IPS-NIHi11 (cell line): ENCODE measurements around the gene SAFB.

Source experiments
- DNase-seq: peaks from one replicate; pipeline ENCODE4 v3.0.0; 2012; ENCODE audit warnings: mixed read lengths, low spot score

Gene SAFB

DNA sequence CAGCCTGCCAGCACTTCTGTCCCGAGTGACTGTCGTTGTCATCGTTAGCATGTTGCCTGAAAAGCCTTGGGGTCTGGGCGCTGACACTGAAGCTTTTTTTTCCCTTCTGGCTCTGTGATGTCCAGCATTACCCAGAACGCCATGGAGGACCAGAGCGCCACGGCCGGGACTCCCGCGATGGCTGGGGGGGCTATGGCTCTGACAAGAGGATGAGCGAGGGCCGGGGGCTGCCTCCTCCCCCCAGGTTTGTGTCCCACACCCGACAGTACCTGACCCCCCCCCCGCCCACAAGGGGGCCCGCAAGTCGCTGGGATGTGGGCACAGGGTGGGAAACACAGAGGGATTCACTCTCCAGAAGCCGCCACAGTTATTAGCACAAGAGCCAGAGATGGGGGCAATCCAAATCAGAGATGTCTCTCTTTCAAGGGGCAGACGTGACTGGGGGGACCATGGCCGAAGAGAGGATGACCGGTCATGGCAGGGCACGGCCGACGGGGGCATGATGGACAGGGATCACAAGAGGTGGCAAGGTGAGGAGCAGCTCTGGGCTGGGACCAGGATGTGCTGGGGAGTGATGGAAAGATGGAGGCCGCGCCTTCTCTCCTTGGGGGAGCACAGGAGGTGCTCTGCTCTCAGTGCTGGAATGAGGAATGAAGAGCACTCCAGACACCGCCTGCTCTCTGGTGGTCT is 44.2 kb downstream of the SAFB start:
- DNase-seq = no peak

DNA sequence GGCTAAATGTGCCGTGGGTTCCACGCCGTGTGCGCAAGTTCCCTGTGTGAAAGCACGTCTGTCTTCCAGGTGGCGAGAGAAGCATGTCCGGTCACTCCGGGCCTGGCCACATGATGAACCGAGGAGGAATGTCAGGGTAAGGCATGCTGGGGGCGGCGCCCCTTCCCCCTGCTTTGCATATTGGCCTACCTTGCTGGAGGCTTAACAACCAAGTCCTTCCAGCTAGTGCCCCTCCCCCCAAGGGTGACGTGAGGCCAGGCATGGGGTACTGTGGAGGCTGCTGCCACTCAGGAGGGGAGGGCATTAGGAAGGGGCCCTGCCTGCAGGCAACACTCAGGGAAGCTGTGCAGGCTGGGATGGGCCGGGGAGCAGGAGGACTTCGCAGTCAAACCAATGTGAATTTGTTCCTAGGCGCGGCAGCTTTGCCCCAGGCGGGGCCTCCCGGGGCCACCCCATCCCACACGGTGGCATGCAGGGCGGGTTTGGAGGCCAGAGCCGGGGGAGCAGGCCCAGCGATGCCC is 44.9 kb downstream of the SAFB start:
- DNase-seq = peak; percentile 77

DNA sequence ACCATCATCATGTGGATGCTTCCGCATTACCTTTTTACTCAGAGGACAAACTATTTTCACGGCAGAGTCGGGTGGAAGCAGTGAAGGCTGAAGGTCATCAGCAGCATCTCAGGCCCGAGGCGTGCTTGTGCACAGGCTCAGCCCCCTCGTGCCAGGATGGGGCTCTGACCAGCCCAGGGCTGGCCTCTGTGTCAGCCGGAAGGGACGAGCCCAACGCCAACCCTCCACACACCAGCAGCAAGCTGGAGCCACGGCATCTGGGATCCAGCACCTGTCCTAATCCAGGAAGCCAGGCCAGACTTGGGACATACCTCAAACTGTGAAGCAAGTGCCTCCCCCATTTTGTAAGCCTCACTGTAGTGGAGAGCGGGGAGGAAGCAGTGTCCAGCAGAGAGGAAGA is 46.3 kb downstream of the SAFB start:
- no peak for DNase-seq

DNA sequence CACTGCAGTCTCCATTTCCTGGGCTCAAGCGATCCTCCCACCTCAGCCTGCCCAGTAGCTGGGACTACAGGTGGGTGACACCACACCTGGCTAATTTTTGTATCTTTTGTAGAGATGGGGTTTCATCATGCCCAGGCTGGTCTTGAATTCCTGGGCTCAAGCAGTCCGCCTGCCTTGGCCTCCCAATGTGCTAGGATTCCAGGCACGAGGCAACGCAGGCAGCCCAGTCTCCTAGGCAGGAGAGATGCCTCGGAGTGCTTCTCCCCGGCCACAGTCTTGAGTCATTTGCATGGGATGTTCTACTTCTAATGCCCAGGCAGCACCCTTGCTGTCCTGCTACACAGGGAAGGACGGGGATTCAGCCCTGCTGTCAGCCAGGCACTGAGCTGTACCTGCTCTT is 48.7 kb downstream of the SAFB start:
- DNase-seq = peak; percentile 4

DNA sequence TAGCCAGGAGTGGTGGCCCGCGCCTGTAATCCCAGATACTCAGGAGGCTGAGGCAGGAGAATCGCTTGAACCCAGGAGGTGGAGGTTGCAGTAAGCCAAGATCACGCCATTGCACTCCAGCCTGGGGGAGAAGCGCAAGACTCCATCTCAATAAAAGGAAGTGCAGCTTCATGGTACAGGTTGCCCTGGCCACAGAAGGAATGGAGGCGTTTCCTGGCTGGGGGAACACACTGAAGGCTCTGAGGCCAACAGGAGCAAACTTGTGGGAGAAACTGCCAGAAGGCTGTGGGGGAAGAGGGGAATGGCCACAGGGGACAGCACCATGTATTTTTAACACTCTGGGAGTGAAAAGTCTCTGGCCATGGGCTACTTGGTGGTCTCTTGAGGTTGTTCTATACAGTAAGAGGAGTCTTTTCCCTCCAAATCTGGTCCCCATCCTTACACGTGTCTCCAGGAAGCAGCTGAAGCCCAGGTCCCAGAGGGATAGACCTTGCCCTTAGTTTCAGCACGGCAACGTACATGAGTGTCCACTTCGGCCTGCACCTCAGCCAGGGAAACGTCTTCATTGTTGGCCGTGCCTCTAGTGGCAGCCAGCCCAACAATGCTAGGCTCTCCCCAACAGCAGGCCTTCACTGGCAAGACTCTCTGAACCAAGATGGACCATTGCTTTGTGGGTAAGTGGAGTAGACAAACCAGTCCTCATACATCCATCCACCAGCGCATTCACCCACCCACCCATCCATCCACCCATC is 50.0 kb downstream of the SAFB start:
- DNase-seq = peak; percentile 5

DNA sequence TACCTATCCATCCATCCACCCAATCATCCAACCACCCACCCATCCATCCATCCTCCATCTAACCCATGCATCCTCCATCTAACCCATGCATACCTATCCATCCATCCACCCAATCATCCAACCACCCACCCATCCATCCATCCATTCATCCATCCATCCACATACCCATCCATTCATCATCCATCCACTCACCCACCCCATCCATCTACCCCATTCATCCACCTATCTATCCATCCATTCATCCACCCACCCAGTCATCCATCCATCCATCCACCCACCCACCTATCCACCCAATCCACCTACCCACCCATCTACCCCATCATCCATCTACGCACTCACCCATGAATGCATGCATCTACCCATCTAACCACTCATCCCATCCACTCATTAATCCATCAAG is 50.9 kb downstream of the SAFB start:
- DNase-seq = no peak

DNA sequence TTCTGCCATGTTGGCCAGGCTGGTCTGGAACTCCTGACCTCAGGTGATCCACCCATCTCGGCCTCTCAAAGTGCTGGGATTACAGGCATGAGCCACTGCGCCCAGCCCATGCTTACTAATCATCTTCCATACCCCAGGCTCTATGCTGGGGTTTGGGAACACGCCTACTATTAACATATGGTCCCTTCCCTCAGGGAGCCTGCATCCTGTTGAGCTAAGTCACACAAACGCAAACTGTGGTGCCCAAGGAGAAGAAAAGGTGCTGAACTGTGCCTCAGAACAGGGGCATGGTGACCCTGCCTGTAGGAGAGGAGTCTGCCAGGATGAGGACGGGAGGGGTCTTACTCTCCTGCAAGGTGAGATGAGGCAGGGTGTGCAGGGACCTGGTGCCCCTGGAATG is 51.8 kb downstream of the SAFB start:
- peak; percentile 2 for DNase-seq

DNA sequence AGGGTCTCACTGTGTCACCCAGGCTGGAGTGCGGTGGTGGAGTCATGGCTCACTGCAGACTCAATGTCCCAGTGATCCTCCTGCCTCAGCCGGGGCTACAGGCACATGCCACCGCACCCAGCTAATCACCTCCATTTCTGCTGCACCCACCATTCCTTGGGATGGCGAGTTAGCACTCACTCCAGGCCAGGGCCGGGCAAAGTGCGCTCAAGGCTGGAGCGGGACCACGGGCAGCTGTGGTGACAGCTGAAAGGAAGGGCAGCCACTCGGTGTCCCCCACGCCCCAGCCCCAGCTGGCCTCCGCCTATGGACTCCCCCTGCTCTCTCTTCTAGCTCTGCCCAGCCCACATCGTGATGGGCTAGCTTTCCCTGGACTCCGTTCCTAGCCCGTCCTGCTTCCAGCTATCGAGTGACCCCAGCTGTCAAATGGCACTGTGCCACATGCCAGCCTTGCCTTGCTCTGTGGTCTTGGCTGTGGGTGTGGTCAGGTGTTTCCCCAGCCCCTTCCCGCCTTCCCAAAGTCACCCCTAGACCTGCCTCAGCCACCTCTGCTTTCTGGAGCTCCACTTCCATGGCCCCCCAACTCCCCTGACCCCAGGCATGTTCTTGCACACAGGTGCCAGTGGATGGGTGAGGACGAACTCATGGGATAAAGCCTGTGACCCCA is 53.4 kb downstream of the SAFB start:
- no peak for DNase-seq

DNA sequence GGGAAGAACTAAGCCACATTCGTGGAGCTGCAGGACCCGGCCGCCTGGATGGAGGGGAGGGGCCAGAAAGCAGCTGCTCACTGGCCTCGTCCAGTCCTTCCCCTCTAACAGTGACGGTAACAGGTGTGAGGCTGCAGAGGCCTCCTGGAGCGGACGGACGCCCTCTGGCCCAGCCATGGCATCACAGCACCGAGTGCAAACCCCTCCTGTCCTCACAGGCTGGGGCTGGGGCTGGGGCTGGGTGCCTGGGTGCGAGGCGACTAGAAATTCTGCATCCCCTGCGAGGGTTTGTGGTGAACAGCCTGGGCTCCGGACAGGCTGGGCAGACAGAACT is 53.9 kb downstream of the SAFB start:
- DNase-seq = no peak

DNA sequence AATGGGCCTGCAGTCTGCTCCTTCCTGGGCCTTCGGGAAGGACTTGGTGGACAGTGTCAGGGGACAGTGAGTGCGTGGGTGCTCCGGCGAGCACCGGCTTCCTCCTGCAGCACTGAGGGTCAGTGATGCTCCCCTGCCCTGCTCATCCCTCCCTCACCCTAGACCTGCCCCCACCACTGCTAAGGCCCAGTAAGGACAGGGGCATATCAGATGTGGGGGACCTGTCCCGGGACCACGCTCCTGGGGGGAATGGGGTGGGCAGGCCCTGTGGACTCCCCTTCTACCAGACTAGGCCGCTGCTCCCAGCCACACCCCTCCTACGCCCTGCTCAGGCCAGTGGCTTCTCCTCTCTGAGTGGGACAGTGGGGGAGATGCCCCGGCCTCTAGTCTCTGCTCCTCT is 54.3 kb downstream of the SAFB start:
- DNase-seq = no peak

DNA sequence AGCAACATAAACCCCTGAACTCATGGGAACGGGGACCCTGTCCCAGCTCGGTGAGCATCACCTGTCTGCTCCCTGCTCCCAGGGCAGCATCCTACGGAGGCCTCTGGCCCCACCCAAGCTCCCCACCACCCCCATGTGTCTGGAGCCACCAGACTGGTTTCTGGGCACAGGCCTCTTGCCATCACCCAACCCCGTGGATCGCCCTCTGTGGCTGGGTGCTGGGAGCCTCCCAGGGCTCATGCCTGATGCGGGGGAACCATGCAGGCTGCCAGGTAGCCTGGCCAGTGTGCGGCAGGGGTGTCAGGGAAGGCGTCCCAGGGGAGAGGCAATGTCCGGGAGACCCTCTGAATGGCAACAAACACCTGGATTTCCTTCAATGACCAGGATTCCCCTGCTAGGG is 54.7 kb downstream of the SAFB start:
- no peak for DNase-seq

DNA sequence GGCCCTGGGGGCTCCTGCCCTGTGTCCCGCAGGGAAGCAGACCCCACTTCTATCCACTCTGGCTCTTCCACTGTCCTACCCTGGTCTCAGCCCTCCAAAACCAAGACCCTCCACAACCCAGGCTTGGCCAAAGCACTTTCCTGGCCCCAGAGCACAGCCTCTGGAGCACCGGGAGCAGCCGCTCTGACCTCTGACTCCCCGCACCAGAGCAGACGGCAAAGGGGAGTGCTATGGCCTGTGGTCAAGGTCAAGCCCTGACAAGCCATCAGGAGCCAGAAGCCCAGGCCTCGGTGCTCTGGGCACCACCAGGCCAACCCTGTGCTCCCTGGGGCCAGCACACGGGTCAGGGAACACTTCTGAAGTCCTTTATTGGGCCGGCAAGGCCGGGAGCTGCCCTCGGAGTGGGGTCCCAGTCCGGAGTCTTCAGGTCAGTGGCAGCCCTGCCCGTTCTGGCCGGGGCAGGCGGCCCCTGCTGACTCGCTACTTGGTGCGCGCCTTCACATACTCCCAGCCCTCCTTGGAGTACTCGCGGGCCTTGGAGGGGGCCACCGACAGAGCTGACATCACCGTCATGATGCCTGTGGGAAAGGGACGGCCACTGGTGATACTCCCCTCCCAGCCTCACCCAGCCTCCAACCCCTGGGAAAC is 55.3 kb downstream of the SAFB start:
- no peak for DNase-seq

DNA sequence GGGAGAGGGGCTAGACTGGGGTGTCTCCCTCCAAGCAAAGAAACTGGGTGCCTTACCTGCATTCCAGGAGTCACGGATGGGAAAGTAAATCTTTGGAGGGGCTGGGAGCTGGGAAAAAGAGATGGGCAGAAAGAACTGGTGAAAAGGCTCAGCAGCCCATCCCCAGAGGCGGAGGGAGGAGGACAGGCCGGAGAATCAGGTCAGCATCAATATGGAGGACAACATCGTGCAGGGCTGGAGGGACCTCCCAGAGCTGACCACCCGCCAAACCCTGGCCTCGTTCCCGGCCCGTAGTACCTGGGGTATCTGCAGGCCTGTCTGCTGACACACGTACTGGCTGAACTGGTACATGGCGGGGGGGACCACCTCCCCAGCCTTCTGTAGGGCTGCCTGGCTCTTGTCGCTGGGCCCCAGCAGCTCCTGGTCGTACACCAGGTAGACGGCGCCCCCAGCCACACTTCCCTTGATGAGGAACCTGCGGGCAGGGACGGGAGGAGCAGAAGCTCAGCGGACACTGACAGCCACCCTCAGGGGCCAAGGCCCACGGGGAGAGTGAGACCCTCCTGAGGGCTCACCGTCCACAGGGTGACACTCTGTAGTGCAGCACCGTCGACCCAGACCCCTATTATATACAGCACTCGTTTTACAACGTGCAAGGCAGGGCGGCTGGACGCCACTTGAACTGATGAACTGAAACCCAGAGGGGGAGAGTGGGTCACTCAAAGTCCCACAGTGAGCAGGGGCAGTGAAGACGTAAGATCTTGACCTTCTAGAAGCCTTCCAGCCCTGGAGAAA is 56.6 kb downstream of the SAFB start:
- no peak for DNase-seq

DNA sequence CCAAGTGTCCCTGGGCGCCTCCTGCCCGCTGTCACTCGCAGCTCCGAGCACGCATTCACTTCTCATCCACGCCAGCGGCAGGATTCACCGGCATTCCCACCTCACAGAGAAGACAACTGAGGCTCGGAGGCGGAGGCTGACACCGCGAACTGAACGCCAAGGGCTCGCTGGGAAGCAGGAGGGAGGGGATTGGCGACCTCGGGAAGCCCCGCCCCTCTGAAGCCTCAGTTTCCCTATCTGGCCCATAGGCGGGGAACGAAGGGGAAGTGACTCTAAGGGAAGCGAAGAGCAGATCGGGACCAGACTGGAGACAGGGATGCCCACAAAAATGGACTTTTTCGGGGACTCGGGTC is 57.2 kb downstream of the SAFB start:
- peak; percentile 56 for DNase-seq

DNA sequence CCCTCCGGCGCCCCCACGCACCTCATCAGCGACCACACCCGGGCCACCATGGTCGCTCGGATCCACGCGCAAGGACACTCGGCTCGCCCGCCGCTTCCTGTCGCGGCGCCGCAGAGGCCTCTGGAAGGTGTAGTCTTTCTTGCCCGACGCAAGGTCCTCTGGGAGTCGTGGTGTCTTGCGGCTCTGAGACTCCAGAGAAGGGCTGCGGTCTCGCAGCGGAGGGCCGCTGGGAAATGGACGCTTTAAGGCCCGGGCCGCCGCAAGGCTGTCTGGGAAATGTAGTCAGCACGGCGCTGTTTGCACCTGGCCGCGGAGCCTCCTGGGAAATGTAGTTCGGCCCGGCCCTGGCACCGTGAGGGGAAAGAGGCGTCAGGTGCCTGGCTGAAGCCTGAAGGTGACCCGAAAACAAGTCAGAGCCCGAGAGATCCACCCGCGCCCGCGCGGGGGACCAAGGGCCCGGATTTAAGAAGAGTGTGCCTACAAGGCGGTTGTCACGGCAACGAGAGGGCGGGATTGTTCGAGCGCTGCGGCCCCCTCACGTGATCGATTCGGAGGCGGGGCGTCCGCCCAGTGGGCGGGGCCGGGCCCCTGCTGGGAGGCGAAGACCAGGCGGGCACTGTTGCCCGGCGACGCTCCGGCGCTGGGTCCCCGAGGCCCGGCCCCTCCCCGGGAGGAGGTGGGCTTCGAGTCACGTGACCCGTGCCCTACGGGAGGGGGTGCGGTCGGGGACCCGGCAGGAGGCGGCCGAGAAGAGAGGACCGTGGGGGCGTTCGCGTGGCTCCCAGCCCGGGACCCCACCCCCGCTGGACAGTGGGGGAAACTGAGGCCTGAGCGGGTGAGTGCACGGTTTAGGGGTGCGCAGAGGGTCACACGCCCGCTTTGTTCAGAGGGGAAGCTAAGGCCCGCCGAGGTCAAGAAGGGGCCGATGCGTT is 57.8 kb downstream of the SAFB start, which contains the start of the genes HSD11B1L and MICOS13:
Gene HSD11B1L (plus strand): TSS at position 591 of the 932 bp plus-strand sequence. CDS start 3,806 bp downstream, outside the sequence.
Gene MICOS13 (minus strand): TSS at position 80 of the 932 bp plus-strand sequence. CDS start 30 bp downstream, at position 50.
- DNase-seq = peak; percentile 93

DNA sequence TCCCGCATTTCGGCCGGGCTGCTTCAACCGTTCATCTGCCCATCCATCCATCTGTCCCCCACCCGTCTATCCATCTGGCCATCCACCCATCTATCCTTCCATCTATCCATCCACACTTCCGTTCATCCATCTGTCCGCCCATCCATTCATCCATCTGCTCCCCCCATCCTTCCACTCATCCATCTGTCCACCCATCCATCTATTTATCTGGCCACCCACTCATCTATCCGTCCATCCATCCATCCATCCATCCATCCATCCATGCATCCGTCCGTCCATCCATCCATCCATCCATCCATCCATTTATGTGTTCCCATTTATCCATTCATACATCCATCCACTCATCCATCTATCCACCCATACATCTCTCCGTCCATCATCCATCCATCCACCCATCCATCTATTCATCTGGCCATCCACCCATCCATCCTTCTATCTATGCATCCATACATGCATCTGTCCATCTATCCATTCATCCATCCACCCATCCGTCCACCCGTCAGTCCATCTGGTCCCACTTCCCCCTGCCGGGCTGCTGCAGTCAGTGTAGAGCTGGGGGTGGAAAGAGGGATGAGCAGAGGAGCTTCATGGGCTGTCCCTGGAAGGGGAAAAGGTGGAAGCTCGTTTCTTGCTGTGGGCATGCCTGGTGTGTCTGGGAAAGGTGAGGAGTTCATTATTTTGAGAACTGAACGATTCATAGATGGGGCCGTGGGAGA is 58.7 kb downstream of the SAFB start:
- DNase-seq = no peak

DNA sequence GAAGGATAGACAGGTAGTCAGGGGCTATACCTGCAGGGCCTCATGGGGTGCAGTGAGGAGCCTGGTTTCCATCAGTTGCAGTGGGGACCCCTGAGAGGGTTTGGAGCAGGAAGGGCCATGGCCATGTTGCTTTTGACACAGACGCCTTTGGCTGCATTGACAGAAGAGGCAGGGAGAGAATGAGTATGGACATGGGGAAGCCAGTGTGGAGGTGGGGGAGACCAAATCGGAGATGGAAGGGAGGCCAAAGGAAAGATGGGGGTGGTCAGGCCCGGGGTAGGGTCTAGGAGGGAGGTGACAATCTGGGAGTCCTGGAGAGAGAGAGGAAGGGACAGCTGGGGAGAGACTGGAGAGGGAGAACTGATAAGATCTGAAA is 59.2 kb downstream of the SAFB start:
- DNase-seq = no peak

DNA sequence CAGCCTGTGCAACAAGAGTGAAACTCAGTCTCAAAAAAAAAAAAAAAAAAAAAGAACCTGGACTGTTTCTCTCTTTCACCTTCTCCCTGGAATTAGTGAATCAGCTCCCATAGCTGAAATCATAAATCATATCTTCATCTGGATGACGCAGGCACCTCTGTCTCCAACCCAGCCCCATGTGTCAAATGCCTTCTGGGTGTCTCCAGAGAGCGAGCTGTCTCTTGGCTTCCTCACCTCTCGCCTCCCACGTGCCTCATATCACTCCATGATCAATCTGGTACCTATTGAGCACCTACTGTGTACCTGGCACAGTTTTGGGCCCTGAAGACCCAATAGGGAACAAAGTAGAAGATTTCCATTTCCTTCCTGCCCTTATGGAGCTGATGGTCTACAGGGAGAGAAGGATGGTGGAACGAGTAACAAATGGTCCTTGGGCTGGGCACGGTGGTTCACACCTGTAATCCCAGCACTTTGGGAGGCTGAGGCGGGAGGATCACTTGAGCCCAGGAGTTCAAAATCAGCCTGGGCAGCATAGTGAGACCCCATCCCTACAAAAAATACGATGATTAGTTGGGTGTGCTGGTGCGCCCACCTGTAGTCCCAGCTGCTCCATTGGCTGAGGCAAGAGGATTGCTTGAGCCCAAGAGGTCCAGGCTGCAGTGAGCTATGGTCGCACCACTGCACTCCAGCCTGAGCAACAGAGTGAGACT is 60.4 kb downstream of the SAFB start:
- no peak for DNase-seq
